HG03025 (cell line): Measurements from ENCODE around the gene CAMK4.
"Not testable (repeated sequence)": the region's sequence is repeated elsewhere in the genome, so short reads cannot be mapped to it uniquely, and the experiment has no call there.

Experiments used
- ATAC-seq: cut with Tn5 transposase; IDR thresholded peaks from one replicate; pipeline ENCODE4 v1.9.1; 2021; ENCODE audit warnings: mild to moderate bottlenecking, moderate library complexity; ENCODE audit not compliant: unreplicated experiment, low FRiP score

Gene CAMK4

DNA sequence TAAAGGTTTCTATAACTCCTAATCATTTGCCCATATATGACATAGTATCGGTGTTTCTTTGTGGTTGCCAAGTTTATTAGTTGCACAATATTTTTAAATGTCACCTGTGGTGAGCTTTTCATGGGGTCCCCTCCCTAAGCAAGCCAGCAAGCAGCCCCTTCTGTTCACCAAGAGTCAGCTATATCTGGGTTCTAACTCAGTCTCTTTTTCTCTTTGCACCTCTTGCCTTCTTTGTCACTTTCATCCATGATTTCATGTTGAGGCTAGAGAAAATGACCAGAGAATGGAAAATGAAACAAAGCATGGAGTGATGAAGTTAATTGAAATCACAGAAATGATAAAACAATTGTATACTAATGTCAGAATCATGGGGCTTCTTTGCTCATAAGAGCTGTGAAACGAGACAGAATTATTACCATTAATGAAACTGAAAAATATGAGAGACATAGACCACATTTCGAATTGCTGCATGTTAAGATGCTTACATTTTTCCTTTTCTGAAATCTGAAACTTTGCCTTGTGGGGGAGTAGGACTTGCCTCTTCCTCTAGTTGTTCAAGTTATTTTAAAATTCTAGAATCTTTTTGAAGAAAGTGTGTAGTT is 75.7 kb downstream of the CAMK4 start:
- peak; percentile 49 for ATAC-seq

DNA sequence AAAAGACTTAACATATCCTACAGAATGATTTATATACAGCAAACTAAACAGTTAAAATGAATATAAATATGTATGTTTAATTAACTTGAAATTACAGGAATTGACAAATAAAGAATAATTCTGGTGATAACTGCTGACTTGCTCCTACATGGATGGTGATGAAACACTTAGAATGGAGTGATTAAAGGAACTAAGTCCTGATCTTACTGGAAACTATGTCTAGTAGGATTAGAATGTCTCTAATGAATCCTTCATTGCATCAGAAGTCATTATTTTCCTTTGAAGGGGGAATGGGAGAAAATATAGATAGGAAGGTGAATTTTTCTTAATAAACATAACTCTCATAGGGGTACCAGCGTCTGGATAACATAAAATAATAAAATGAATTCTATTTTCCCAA is 77.1 kb downstream of the CAMK4 start:
- no peak for ATAC-seq

DNA sequence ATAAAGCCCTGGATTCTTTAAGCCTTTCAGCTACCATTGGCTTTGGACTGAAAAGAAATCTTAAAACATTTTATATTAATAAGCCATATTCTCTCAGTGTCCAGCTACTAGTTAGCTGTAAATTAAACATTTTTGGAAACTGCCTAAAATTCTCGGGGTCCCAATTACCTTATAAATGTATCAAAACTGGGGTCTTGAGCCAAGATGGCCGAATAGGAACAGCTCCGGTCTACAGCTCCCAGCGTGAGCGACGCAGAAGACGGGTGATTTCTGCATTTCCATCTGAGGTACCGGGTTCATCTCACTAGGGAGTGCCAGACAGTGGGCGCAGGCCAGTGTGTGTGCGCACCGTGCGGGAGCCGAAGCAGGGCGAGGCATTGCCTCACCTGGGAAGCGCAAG is 77.9 kb downstream of the CAMK4 start:
- ATAC-seq = not testable (repeated sequence)

DNA sequence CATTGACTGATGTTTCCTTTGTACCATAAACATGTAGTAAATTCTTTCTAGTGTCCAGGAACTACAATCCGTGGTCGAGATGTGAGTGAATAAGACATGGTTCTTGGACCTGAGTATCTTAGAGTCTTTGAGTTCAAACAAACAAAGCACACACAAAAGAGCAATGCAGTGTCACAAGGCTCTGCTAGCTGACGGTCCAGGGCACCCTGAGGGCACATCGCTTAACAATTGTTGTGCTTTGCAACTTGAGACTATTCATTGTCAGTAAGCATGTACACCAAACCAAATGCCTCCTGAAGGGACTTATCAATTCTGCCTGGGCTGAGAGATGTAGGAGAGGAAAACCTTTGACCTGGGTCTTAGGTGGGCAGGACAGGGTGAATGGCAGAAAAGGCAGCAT is 84.8 kb downstream of the CAMK4 start:
- ATAC-seq = no peak

DNA sequence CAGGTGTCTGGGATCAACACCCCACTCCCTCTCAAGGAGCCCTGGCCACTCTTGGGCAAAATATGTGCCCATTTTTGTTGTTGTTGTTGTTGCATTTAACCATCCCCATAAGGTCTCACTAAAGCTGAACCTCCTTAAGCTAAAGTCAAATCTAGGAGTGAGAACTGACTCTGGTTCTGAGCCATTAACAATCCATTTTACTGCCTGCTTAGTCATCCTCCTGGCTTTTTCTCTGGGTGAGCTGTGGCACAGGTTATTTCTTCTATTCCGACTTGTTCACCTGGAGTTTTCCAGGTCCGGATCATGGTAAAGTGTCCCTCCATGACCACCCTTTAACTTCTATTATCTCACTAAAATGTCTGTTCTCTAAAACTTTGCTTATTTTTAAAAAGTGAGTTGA is 85.2 kb downstream of the CAMK4 start:
- no peak for ATAC-seq

DNA sequence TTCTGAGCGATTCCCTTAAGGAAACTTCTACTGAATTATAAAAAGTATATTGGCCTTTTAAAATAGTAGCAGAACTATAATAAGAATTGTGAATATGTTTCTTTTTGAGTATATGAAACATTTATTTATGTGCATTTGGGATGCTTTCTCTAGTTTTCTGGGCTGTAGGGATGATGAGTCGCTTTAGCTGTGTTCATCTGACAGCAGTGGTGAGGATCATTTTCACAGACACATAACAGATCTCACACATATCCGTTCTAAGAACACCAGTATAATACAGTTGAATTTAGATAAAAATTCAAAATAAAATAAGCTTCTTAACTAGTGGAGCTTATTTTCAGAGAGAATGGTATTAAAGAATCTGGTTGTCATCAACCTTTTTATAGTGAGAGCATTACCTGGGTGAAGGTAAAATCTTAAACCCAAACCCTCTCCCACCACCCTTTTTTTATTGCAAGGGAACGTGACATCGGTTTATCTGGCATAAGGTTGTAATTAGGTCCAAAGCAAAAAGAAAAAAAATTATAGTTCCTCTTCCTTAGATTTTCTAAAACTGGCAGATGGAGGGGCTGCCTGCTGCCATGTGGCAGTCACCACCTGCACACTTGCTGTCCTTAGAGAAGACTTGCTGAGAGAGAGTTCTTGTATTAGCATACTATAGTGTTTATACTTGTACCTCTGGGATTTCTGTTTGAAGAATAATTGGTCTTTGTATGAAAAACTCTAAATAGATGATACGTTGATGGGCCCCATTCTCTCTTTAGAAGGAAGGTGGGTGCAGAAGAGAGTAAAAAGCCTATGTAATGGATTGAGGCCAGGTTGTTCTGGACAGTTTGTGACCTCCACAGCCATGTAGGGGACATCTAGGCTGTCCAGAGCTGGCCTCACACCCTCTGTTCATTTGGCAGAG is 86.8 kb downstream of the CAMK4 start:
- no peak for ATAC-seq

DNA sequence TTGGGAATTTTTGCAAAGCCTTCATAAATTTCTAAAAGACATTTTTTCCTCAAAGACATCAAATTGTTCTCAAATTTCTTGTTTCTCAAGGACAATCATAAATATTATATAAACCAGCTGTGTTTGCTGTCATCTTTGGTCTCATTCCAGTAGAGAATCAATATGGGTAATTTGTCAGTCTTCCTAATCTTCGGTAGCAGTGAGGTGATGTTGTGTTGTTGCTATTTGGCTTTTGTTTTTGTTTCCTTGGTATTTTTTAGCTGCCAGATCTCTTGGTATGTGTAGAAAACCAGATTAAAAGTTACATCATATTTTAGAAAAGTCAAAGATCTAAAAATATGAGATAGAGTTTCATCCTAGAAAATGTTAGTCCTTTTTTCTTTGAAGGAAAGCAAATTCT is 87.5 kb downstream of the CAMK4 start:
- ATAC-seq = no peak

DNA sequence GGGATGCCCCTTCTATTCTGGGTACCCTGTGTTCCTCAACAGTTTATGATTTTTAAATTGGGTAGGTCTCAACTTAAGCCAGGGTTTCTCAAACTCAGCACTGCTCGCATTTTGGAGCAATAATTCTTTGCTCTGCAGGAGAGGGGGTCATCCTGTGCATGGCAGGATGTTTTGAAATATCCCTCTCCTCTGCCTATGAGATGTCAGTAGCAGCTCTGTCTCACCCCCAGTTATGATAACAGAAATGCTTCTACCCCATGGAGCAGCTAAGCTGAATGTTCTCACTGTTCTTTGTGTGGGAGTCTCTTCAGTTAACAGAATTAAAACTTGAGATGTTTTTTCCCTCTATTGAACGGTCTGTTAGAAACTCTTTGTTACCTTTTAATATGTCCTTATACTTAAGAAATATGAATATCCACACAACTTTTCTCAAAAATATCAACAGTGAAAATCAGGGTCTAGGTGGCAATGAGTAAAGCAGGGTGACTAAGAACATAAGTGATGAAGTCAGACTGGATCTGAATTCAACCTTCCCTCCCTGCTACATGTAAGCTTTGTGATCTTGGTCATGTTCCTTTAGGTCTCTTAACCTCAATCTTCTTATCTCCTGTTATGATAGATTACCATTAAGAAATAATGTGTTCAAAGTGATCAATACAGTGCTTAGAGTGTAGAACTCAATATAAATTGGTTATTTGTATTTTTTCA is 89.0 kb downstream of the CAMK4 start:
- ATAC-seq = no peak

DNA sequence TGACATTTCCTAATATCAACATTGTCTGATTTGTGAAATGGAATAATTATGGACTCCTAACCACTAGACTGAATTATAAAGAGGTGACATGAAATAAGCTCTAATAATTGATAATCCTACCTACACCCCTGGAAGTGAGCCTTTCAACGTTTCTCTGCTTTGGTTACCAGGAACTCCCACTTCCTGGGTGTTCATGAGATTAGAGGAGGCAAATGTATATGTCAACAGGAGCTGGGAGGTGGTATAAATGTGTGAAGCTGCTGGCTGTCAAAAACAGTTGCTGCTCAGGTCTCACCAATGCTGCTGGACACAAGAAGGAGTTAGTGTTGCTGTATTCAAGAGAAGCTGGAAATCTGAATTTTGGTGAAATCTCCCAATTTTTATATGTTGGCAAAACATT is 96.8 kb downstream of the CAMK4 start:
- no peak for ATAC-seq

DNA sequence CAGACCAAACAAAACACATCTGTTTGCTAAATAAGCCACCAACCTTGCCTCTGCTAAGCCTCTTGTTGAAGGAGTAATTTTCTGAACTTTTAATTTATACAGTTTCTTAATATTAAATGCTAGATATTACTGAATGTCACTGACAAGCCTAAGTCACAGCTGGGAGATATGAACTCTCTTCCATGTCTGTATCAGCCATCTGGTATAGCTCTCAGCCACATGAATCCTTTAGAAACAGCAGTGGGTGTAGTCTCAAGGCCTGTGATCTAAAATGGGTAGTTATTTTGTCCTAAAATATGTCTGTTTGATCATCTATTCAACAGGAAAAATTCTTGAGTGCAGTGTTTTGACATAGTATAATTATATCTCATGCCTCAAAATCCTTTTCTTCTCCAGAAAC is 97.2 kb downstream of the CAMK4 start:
- no peak for ATAC-seq

DNA sequence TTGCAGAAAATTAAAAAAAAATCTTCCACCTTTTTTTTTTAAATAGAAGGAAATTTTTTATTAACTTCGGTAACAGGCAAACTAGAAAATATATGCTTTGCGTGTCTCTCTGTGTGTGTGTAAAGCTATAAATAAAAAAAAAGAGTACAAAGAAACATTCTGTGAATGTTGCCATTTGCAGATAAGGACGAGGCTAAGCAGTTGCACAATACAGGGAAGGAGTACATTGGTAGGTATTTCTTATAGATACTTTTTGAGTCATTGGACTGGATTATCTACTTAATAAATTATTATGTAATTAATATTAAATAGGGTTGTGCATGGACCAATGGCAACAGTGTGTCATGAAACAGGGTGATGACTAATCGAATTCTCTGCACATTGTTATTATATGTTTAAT is 102.4 kb downstream of the CAMK4 start:
- ATAC-seq = no peak

DNA sequence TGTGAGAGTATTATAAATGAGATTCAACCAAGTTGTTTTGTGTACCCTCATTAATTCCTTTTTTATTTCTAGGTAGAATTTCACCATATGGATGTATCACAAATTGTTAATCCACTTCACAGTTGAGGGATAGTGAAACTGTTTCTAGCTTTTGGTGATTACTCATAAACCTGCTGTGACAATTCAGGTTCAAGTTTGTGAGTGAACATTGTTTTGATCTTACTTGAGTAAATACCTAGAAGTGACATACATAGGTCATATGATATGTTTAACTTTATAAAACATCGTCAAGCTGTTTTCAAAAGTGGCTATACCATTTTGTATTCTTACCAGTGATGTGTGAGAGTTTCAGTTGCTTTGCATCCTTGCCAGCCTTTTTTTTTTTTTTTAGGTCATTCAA is 112.9 kb downstream of the CAMK4 start:
- ATAC-seq = no peak

DNA sequence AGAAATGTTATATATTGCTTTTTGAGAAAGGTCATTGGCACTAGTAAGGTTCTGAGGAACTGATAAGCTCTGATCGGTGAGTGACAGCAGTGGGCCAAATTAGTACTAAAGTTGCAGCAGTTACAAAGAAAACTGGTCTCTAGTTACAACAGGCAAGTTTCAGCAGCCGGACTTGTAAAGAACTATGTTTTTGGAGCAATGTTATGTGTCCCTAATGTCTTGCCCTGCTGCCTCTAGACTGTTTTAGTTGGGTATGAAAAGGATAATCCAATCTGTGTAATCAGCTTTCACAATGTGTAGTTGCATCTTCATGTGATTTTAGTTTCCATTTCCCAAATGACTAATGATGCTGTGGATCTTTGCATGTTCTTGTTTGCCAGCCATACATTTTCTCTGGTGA is 113.5 kb downstream of the CAMK4 start:
- ATAC-seq = no peak

DNA sequence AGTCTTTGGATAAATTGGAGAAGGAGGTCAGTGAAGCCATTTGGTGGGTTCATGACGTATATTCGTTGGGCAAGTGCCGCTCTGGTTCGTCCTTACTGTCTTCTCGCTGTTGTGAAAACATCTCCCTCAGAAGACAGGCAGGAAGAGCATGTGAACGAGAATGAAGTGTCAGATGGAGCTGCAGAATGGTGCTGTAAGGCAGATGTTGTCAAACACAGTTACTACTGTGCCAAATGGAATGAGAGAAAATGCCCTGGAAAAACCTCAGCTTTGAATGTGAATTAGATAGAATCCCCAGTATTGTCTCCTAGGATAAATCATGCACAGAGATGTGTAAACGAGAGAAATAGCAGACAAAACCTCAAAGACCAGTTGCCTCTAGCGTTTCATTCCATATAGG is 121.5 kb downstream of the CAMK4 start:
- no peak for ATAC-seq

DNA sequence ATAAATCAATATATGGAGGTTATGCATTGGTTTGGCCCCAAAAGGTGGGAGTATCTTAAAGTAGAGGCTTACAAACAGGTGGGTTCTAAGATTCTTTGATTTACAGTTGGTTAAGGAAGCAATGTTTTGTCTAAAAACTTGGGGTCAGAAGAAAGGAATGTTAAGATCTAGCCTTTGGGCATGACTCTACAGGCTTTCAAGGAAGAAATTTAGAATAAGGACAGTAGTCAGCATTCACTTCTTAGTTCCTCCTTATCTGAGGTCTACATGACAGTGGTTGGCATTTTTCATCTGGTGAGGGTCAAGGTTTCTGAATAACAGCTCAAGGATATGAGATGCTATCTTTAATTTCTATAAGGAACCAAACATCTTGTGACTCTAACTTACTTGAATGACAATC is 122.8 kb downstream of the CAMK4 start:
- no peak for ATAC-seq

DNA sequence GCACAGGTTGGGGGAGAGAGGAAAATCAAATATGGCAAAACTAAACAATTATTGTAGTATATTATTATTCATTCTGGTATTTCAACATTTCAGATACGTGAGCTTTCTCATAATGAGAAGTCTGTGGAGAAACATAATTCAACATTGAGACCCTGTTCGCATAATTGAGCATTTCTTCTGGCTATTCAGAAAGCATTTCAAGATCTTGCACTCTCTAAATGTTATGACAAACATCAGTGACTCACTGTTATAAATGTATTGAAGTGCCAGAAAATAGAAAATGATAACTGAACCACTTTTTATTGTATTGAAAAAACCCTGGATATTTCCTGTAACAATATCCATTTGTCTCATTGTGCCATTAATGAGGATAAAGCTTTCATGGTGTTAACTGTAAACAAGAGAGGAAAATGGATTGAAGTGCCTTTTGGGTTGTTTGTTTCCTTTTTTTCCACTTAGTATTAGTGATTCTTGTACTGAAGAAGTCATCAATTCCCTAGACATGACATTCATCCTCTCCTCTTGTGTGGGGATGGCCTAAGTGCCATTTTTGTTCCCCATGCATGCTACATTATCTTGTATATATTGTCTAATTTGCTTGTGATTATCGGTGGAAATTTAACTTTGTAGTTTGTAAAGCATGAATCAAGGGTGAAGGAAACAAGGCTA is 124.6 kb downstream of the CAMK4 start:
- ATAC-seq = no peak

DNA sequence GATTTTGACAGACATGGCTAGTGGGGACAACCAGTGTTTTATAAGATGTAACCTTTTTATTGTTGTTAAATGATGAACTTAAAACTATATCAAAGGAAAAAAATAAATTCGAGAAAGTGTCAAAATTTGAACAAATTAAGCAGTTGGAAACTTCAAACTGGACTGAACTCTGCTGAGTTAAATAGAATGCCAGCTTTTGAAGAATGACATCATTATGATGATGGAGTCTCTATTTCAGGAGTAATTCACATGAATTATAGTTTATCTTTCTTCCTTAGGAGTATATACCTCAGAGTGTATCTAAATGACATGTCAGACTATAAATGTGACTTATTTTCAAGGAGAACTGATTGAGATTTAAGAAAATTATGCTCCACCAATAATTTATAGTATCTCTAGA is 125.2 kb downstream of the CAMK4 start:
- ATAC-seq = no peak

DNA sequence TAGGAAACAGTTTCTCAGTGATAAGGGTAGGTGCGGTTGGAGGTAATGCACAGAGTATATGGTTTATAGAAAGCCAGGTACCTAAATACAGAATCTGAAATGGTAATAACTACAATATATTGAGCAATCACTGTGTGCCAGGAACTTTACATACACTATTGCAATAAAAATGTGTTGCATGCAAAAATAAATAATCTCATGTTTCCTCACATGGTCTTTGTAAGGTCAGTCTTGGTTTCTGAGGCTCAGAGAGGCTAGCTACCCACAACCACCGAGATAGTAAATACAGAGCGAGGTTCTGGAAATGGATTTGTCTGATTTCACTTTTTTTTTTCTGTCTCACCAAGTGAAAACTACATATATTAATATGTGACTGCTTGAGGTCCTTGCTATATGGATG is 128.9 kb downstream of the CAMK4 start:
- ATAC-seq = no peak

DNA sequence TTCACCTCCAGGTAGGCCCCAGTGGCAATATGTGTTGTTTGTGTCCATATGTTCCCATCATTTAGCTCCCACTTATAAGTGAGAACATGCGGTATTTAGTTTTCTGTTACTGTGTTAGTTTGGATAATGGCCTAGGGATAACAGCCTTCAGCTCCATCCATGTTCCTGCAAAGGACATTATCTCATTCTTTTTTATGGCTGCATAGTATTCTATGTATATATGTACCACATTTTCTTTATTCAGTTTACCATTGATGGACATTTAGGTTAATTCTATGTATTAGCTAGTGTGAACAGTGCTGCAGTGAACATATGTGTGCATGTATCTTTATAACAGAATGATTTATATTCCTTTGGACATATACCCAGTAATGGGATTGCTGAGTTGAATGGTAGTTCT is 134.5 kb downstream of the CAMK4 start:
- ATAC-seq = not testable (repeated sequence)

DNA sequence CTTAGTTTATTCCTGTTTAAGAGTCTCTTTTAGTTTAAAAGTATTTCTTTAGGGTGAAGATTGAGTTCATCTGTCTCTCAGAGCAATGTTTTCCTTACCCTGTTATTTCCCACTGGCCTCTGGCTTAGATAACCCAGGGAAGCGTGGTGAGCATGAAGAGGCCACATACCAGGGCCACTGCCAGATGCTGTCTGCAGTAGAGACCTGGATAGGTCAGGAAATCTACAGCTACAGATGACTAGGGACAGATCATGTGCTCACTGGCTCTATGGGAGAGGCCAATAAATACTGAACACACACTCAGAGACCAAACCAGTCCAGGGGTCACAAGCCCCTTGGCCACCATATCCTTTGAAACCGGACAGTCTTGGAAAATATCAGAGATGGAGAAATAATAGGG is 136.0 kb downstream of the CAMK4 start:
- no peak for ATAC-seq

DNA sequence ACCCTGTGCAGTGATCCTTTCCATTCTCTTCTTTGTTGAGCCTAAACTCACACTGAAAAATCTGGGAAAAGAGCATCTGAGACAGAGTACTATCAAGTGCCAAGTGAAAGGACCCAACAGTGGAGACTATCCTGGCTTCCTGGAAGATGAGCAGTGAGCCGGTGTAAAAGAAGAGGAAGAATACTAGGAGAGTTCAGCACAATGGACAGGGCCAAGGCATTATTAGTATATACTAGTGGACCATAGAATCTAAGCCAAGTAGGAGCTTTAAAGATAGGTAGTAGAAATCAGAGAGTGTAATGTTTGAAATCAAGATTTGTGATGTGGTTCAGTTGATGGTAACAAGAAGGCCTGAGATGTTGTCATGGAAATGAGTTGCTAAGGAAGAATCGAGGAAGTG is 140.8 kb downstream of the CAMK4 start:
- ATAC-seq = no peak
